NCI-H1417 (cell line): Measurements from ENCODE around the gene ZWILCH.
A peak's percentile ranks its signal among the peaks of the same experiment; 100 is the strongest.
"Not testable (repeated sequence)": the region's sequence is repeated elsewhere in the genome, so short reads cannot be mapped to it uniquely, and the experiment has no call there.

Experiments used
- DNase-seq, 3 experiments: peaks; one replicate each; lab custom pipeline; 2025; lab: John Stamatoyannopoulos, UW

The ZWILCH gene

GRCh38 chr15:66504563-66505429, at the start of gene ZWILCH, which contains the start of gene RPL4:
TSS of gene ZWILCH (plus strand) at chr15:66505326. CDS start at chr15:66505339, 13 bp downstream.
TSS of gene RPL4 (minus strand) at chr15:66504855. CDS start at chr15:66504790, 65 bp downstream.
- DNase-seq = peak; percentile 72 to 94 (median 94)

- no peak for DNase-seq
Observed at GRCh38 chr15:66456211-66456610, 48.9 kb upstream of the ZWILCH start.

- DNase-seq = no peak
Observed at GRCh38 chr15:66459818-66460615, 45.1 kb upstream of the ZWILCH start.

GRCh38 chr15:66461294-66461693, 43.8 kb upstream of the ZWILCH start:
- not testable (repeated sequence) for DNase-seq

GRCh38 chr15:66461917-66462316, 43.2 kb upstream of the ZWILCH start:
- no peak for DNase-seq

GRCh38 chr15:66462627-66463026, 42.5 kb upstream of the ZWILCH start:
- no peak for DNase-seq

- not testable (repeated sequence) for DNase-seq
Observed at GRCh38 chr15:66465294-66465693, 39.8 kb upstream of the ZWILCH start.

GRCh38 chr15:66467162-66468040, 37.7 kb upstream of the ZWILCH start:
- not testable (repeated sequence) for DNase-seq

- DNase-seq = not testable (repeated sequence)
Observed at GRCh38 chr15:66470825-66471224, 34.3 kb upstream of the ZWILCH start.

GRCh38 chr15:66472176-66472999, 32.7 kb upstream of the ZWILCH start:
- no peak for DNase-seq

GRCh38 chr15:66474135-66474534, 31.0 kb upstream of the ZWILCH start:
- no peak for DNase-seq

GRCh38 chr15:66474963-66475362, 30.2 kb upstream of the ZWILCH start:
- DNase-seq = no peak

- DNase-seq = no peak
Observed at GRCh38 chr15:66476535-66476934, 28.6 kb upstream of the ZWILCH start.

- DNase-seq = no peak
Observed at GRCh38 chr15:66477011-66477410, 28.1 kb upstream of the ZWILCH start.

- no peak for DNase-seq
Observed at GRCh38 chr15:66480267-66480666, 24.9 kb upstream of the ZWILCH start.

GRCh38 chr15:66481107-66481856, 23.8 kb upstream of the ZWILCH start:
- DNase-seq = no peak

GRCh38 chr15:66482539-66482938, 22.6 kb upstream of the ZWILCH start:
- DNase-seq = peak in 1 of 3 experiments; percentile 3

- DNase-seq = peak in 2 of 3 experiments; percentile 10 to 59
Observed at GRCh38 chr15:66483131-66483566, 22.0 kb upstream of the ZWILCH start.

GRCh38 chr15:66484539-66485112, 20.5 kb upstream of the ZWILCH start:
- DNase-seq = no peak

- no peak for DNase-seq
Observed at GRCh38 chr15:66486887-66487286, 18.2 kb upstream of the ZWILCH start.
